ENCODE results near the gene SPTA1.

Gene SPTA1

DNA sequence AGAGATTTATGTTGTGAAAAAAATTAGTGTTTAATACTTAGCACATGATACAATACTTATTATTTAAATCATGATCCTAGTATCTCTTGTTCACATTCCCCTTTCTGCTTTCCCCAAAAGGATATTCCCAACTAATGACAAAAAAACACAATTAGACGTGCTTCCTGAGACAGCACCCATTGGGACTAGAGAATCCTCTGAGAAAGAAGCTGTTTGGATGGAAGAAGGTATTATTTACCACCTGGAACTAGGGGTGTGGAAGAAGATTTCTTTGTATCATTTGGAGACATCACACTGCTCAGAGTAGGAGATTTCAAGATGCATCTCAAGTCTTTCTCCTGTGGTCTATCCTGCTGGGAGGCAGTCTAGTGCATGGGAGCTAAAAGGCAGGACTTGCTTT is 81.5 kb downstream of the SPTA1 start, which contains the start of gene OR10Z1:
Gene OR10Z1, plus strand, starts transcription at position 301 of the 400 bp plus-strand sequence. CDS start 1,171 bp downstream, outside the sequence.
- in situ Hi-C loops (cut with HindIII; ENCODE audit: low sequenced_read_pairs): no loop called here
- no peak within 1 kb of the TSS for H3K4me3 ChIP-seq (ENCODE audit: low read depth, low read length)

GRCh38 chr1:158600735-158601134 is 85.8 kb downstream of the SPTA1 start:
- in situ Hi-C loops (cut with HindIII; ENCODE audit: low sequenced_read_pairs): no loop called here
- TF ChIP-seq CTCF (IDR thresholded peaks at IDR 0.05; ENCODE audit: low read depth, low read length, missing control alignments): no peak
- no peak for DNase-seq (ENCODE audit: low read depth)
- H3K4me3 ChIP-seq (ENCODE audit: low read depth, low read length): no peak overlapping the region

More for the DNA sequence above, 81.5 kb downstream of the SPTA1 start, which contains the start of gene OR10Z1:
- DNase-seq (ENCODE audit: low read depth): no peak
- TF ChIP-seq CTCF (IDR thresholded peaks at IDR 0.05; ENCODE audit: low read depth, low read length, missing control alignments): no peak

DNA sequence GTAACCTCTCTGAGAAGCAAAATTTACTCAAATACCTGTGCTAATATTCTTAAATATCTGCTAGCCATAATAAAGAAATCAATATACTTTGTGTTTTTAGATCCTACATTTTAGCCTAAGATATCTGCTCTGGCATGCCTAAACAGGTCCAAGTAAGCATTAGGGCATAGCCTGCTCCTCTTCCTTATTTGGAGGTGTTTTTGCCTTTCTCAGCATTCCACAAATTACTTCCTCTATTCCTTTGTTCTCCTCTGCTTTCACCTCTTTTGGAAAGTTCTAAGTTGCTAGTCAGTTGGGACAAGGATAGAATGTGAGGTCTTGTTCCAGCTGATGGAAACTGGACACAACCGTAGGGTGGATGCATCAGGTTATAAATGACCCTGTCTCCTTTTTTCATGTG is 99.6 kb downstream of the SPTA1 start:
- no peak for TF ChIP-seq CTCF (IDR thresholded peaks at IDR 0.05; ENCODE audit: low read depth, low read length, missing control alignments)
- DNase-seq (ENCODE audit: low read depth): no peak
- no peak overlapping the region for H3K4me3 ChIP-seq (ENCODE audit: low read depth, low read length)
- in situ Hi-C loops (cut with HindIII; ENCODE audit: low sequenced_read_pairs): no loop called here

DNA sequence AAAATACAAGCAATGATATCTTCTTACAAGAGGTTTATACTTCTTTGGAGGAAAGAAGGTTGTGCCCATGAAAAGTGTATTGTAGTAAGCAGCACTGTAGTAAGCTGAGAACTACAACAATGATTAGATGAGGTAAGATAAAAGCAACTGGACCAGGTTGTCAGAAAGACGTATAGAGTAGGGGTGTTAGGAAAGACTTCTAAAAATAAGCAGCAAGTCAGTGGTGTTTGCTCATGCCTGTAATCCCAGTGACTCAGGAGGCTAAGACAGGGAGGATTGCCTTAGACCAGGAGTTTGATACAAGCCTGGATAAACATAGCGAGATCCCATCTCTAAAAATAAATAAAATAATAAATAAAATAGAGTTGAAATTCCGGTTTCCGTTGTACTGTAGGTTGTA is 102.6 kb downstream of the SPTA1 start:
- no peak overlapping the region for H3K4me3 ChIP-seq (ENCODE audit: low read depth, low read length)
- DNase-seq (ENCODE audit: low read depth): no peak
- in situ Hi-C loops (cut with HindIII; ENCODE audit: low sequenced_read_pairs): no loop called here
- no peak for TF ChIP-seq CTCF (IDR thresholded peaks at IDR 0.05; ENCODE audit: low read depth, low read length, missing control alignments)

- TF ChIP-seq CTCF (IDR thresholded peaks at IDR 0.05; ENCODE audit: low read depth, low read length, missing control alignments): no peak
- in situ Hi-C loops (cut with HindIII; ENCODE audit: low sequenced_read_pairs): no loop called here
These were observed 106.8 kb downstream of the SPTA1 start, which contains the start of gene OR10X1 for GRCh38 chr1:158579733-158580132. OR10X1 (minus strand) TSS chr1:158579899; CDS start chr1:158579899, 0 bp downstream.

DNA sequence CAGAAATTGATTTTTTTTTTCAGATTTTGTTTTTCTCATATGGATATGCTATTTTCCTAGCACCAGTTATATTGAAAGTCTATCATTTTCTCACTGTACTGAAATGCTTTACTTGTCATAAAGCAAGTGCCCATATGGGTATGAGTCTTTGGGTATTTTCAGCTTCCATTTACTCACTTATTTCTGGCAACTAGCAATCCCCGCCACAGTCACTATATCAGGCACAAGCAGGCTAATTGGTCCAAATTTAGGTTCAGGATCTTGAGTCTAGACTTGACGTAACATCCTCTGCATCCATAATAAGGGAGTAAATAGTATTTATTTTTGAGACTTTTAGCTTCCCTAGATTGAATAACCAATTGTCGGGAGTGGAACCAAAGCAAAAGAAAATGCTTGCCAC is 109.0 kb downstream of the SPTA1 start:
- no peak for TF ChIP-seq CTCF (IDR thresholded peaks at IDR 0.05; ENCODE audit: low read depth, low read length, missing control alignments)
- no peak for DNase-seq (ENCODE audit: low read depth)
- no peak overlapping the region for H3K4me3 ChIP-seq (ENCODE audit: low read depth, low read length)
- in situ Hi-C loops (cut with HindIII; ENCODE audit: low sequenced_read_pairs): no loop called here

More at GRCh38 chr1:158579733-158580132, 106.8 kb downstream of the SPTA1 start, which contains the start of gene OR10X1:
- DNase-seq (ENCODE audit: low read depth): no peak
- no peak within 1 kb of the TSS for H3K4me3 ChIP-seq (ENCODE audit: low read depth, low read length)
